ENCODE measurements around the gene ADAM12. TPM values are rescaled to one million over a fixed set of nuclear protein-coding genes. Genes with fewer than 3 reads are reported as not detected.

Gene ADAM12
- polyA plus RNA-seq, 12 donors: 15.2 to 33.9 (median 21.8) TPM; not detected in 1

DNA sequence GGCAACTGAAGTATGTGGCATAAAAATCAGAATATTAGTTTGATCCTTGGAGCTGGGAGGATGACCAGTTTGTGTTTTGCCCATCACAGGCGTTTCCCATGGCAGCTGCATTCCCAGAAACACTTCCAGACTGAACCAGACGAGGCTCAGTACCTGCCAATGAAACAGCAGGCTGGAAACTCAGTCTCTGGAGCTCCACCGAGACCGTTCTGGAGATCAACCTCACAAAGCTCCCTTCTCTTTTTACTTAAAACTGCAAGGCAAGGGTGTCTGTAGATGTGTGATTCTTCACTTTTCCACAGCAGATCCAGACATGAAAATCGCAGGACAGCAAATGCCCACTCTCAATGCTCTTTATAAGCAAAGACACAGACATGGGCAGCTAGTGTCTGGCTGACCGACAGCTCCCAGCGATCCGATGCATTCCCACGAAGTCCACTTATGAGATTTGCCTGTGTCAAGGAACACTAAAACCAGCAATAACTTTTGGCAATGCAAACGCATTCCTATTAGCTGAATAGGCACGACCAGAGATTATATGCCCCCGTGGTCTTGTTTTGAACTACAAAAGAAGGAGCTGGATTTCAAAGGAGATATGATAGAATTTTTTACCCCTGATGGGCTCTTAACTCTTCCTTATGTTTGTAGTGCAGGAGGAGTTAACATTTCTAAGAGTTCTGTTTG lies 72.6 kb downstream of the ADAM12 start:
- DNase-seq: peak; percentile 65

- peak; percentile 73 for DNase-seq
These were observed 73.3 kb downstream of the ADAM12 start for GRCh38 chr10:126314863-126315493.

- no peak for DNase-seq
These were observed 76.1 kb downstream of the ADAM12 start for GRCh38 chr10:126312167-126312566.

DNA sequence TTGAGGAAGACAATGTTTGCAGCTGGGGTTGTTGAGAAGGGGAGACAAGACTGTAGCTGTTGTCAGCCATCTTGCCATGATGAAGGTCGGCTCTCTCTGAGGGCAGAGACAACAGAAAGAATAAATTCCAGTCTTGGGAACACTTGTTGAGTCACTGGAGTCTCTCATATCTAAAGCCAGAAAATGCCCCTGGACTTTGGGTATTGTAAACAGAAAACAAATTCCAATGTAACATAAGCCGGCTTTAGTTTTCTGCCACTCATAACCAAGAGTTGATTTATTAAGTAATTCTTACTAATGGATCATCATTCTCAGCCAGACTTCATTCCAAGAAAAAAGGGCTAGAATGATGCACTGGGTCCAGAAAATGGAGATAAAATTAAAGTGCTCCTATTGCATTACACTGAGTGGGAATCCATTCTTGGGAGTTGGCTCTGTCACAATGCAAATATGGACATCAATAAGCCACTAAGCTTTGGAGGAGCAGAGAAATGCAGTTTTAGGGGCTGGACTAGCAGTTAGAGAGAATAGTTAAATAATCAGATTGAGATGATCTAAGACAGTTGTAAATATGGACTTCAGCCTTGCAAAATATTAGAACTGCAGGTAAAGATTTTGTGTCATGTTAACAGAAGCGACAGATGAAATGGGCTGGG lies 78.9 kb downstream of the ADAM12 start:
- no peak for DNase-seq

DNA sequence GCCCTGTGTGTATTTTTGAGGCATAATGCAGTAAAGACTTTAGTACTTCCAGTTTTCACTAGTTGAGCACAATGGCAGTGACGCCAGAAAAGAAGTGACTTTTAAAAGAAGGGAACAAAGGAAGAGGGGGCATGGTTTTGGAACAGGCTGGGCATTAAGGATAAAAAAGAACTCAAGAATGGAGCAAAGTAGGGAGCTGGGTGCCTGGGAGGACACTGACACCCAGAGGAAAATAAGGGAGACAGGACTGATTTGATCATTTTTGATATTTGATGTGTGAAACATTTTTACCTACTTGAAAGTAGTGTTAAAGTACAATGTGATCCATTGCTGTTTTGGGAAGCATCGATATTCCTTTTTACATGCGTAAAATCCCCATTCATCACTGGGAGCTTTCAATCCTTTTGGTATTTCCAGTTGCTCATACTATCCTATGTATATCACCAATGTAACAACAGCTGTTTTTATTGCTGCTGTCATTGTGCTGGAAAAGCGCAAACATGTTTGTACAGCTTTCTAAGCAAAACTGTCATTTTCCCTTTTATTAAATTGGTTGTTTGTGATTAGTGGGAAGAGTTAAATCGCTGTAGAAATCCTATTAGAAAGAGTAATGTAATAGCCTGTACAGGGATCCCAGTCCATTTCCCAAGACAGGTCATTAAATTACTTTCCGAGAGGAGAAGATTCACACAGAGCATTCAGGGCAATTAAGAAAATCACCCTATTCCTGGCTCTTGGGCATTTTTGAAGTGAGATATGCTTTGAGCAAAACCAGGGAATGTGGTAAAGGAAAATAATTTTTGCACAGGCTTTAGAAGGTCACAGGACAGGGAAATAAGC lies 85.2 kb downstream of the ADAM12 start:
- no peak for DNase-seq

DNA sequence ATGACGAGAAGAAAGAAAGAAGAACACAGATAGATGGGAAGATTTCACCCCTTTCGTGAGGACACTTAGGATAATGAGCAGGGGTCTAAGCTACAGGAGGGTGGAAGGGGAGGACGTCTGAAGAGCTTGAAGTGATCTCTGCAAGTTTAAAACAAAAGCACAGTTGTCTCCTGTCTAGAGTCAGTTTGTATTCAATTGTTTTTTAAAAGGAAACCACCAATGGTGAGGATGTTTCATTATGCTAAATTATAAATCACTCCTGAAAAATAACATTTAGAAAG lies 85.9 kb downstream of the ADAM12 start:
- no peak for DNase-seq

- no peak for DNase-seq
These were observed 86.4 kb downstream of the ADAM12 start for GRCh38 chr10:126301701-126302475.

DNA sequence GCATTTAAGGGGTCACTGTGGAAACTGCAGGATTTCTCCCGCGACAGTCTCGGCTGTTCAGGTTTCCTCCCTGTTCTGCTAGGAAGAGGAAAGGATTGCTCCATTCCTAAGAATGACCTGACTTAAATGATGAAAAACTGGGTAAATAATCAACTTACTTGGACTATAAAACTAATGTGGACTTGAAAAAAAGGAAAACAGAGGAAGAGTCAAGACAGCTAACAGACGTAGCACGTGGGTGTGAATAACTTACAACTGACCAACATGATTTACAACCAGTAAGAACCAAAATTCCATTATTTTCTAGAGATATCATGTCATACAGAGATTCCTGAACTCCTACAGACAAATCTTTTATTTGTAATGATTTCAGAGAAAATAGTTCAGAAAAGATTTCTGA lies 93.8 kb downstream of the ADAM12 start:
- DNase-seq: no peak

DNA sequence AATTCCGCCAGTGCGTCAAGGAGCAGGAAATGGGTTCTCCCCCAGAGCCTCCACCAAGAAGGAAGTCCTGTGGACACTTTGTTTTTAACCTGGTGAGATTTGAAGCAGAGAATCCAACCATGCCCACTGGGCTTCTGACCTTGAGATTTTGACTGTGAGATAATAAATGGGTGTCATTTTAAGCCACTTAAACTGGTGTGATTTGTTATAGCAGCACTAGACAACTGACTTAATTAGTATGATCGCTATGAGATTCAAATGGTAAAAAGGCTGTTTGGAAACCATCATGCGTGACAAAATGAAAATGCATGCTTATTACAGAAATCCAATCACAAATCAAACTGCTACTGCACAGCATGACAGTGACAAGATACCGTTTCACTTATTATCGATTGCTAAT lies 98.0 kb downstream of the ADAM12 start:
- no peak for DNase-seq

DNA sequence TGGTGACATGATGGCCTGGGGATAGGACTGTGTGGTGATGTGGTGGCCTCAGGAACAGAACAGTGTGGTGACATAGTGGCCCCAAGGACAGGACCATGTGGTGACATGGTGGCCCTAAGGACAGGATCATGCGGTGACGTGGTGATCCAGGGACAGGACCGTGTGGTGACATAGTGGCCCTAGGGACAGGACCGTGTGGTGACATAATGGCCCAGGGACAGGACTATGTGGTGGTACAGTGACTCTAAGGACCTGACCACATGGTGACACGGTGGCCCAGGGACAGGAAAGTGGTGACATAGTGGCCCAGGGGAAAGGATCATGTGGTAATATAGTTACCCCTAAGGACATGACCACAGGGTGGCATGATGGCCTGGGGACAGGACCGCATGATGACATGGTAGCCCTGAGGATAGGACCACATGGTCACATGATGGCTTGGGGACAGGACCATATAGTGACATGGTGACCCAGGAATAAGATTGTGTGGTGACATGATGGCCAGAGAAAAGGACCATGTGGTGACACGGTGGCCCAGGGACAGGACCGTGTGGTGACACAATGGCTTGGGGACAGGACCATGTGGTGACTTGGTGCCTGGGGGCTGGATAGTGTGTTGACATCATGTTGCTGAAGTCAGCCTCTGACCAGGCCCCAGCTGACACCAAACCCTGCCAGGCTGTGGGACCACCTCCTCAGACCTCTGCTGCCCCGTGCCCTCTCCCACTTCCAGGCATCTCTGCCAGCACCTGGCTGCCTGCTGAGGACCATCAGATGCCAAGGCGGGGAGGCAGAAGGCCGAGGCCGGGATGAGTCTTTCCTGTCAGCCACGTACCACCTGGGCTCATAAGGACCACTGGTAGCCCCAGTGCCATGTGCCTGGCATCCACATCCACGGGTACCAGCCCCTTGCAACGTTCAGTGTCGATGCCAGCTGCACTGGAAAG lies 99.5 kb downstream of the ADAM12 start:
- DNase-seq: no peak

- no peak for DNase-seq
These were observed 102.0 kb downstream of the ADAM12 start for GRCh38 chr10:126286256-126286780.

GRCh38 chr10:126283307-126283706 lies 105.0 kb downstream of the ADAM12 start:
- no peak for DNase-seq

- no peak for DNase-seq
These were observed 109.4 kb downstream of the ADAM12 start for GRCh38 chr10:126278851-126279250.

DNA sequence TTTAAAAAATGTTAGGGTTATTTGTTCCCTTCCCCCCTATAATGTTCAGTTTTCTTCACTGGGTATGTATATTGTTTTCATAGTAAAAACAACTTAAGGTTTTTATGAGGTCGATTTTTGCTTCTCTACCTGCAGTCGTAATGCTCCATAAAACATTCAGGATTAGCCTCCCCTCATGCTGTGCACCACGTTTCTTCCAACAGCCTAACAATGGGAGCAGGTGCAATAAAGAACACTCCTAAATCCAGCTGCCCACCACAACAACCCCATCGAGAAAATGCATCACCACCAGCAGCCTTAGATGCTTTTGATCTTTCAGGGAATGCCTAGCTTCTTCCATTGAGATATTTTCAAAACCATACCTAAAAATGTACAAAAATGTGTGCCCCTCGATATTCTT lies 111.1 kb downstream of the ADAM12 start:
- DNase-seq: no peak

DNA sequence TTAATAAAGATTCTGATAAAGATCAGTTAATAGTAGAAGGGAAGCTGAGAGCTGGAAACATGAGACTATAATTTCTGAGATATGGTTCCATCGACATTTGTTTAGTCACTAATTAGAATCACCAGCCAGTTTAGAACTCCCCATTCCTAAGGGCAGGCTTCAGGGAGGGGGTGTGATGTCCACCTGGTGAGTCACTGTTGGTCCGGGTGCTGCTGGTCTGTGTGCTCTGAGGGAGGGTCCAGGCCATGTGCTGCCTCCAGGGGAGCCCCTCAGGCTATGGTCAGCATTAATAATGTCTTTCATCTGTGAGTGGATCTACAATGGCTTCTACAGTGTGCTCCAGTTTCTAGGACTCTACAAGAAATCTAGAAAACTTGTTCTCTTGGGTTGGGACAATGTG lies 115.8 kb downstream of the ADAM12 start:
- no peak for DNase-seq

GRCh38 chr10:126270111-126270510 lies 118.2 kb downstream of the ADAM12 start:
- DNase-seq: no peak

GRCh38 chr10:126268013-126268920 lies 120.0 kb downstream of the ADAM12 start:
- DNase-seq: no peak

GRCh38 chr10:126264102-126265018 lies 123.9 kb downstream of the ADAM12 start:
- peak; percentile 39 for DNase-seq
